ENCODE measurements around the gene GUCY2D.

The GUCY2D gene

DNA sequence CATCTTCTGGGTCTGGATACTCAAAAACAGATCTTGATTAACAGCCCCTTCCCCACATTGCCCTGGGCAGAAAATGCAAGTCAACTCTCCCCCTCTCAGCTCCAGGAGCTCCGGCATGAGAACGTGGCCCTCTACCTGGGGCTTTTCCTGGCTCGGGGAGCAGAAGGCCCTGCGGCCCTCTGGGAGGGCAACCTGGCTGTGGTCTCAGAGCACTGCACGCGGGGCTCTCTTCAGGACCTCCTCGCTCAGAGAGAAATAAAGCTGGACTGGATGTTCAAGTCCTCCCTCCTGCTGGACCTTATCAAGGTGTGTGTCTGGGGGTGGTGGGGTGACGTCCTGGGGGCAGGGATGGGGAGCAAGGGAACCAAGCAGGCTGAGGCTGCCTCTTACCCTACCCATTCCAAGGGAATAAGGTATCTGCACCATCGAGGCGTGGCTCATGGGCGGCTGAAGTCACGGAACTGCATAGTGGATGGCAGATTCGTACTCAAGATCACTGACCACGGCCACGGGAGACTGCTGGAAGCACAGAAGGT is 9.7 kb downstream of the GUCY2D start:
- ATAC-seq = no peak
- TF ChIP-seq ZNF565 (CRISPR knock-in tag; conservative IDR thresholded peaks at IDR 0.05; ENCODE audit: low read depth) (no peak), SNAI2 (CRISPR knock-in tag; IDR thresholded peaks at IDR 0.05) (no peak), TCF4 (CRISPR knock-in tag; IDR thresholded peaks at IDR 0.05; ENCODE audit: borderline replicate concordance) (no peak), PPARA (CRISPR knock-in tag; IDR thresholded peaks at IDR 0.05; ENCODE audit: borderline replicate concordance) (no peak)

DNA sequence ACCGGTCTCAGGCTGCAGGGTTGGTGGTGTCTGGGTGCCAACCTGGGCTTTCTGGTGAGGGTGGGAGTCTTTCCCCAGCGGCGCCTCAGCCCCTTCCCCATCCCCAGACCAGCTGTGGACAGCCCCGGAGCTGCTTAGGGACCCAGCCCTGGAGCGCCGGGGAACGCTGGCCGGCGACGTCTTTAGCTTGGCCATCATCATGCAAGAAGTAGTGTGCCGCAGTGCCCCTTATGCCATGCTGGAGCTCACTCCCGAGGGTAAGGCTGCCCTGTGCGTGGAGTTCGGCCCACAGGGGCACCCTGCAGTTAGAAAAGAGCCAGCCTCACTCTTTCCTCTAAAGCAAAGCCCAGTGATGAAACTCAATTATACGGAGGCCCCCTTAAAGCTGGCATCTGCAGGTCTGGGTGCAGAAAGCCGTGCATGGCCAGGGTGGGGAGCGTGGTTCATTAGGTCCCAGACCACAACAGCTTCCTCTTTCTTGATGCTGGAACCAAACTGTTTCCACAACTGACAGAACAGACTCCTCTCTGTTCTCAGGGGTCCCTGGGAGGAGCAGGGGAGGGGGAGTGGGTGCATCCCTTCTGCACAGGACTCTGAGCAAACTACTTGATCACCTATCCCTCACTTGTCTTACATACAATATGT is 10.7 kb downstream of the GUCY2D start:
- no peak for TF ChIP-seq TOX (CRISPR knock-in tag; IDR thresholded peaks at IDR 0.05; ENCODE audit: borderline replicate concordance)
- no peak for TF ChIP-seq SNAI2 (CRISPR knock-in tag; IDR thresholded peaks at IDR 0.05)
- no peak for ATAC-seq

DNA sequence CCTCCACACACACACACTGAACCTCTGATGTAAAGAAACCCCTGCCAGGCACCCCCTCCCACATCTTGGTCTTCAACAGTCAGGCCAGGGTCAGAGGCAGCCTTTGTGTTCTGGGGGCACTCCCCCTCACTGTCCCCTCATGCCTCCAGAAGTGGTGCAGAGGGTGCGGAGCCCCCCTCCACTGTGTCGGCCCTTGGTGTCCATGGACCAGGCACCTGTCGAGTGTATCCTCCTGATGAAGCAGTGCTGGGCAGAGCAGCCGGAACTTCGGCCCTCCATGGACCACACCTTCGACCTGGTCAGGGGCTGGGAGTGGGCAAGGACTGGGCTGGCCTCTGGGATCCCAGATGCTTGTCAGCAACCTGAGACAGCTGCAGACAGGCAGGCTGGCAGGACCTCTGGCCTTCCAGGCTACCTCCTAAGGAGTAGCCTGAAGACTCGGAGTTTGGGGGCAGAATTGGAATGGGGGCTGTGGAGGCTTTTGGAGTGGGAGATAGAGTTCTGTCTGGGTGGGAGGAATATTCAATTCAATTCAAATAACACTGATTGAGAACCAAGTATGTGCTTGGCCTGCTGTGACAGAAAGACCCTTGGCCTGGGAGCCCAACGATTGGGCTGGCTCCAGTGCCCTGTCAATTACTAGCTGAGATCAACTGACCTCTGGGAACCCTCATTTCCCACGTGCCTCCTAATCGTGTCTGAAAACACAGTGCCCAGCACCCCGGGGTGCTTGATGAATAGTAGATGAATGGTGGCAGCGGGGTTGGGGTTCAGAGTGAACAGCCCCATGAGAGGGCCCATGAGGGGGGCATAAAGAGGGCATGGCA is 11.5 kb downstream of the GUCY2D start:
- no peak for ATAC-seq
- TF ChIP-seq, protein P1, sequence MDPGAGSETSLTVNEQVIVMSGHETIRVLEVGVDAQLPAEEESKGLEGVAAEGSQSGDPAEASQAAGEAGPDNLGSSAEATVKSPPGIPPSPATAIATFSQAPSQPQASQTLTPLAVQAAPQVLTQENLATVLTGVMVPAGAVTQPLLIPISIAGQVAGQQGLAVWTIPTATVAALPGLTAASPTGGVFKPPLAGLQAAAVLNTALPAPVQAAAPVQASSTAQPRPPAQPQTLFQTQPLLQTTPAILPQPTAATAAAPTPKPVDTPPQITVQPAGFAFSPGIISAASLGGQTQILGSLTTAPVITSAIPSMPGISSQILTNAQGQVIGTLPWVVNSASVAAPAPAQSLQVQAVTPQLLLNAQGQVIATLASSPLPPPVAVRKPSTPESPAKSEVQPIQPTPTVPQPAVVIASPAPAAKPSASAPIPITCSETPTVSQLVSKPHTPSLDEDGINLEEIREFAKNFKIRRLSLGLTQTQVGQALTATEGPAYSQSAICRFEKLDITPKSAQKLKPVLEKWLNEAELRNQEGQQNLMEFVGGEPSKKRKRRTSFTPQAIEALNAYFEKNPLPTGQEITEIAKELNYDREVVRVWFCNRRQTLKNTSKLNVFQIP (CRISPR knock-in tag; IDR thresholded peaks at IDR 0.05; ENCODE audit: borderline replicate concordance, low read depth) = no peak
- TF ChIP-seq ZNF70 (CRISPR knock-in tag; IDR thresholded peaks at IDR 0.05) (no peak), SNAI2 (CRISPR knock-in tag; IDR thresholded peaks at IDR 0.05) (no peak), OSR1 (CRISPR knock-in tag; IDR thresholded peaks at IDR 0.05) (no peak), ZFP3 (CRISPR knock-in tag; IDR thresholded peaks at IDR 0.05) (no peak), TCF4 (CRISPR knock-in tag; IDR thresholded peaks at IDR 0.05; ENCODE audit: borderline replicate concordance) (no peak), TOX (CRISPR knock-in tag; IDR thresholded peaks at IDR 0.05; ENCODE audit: borderline replicate concordance) (no peak), CSDC2 (CRISPR knock-in tag; IDR thresholded peaks at IDR 0.05) (no peak), PPARA (CRISPR knock-in tag; IDR thresholded peaks at IDR 0.05; ENCODE audit: borderline replicate concordance) (no peak), ARNTL (CRISPR knock-in tag; IDR thresholded peaks at IDR 0.05; ENCODE audit: borderline replicate concordance, low read depth) (no peak), RARB (CRISPR knock-in tag; IDR thresholded peaks at IDR 0.05) (no peak), ZFP30 (CRISPR knock-in tag; IDR thresholded peaks at IDR 0.05) (no peak), ZNF565 (CRISPR knock-in tag; conservative IDR thresholded peaks at IDR 0.05; ENCODE audit: low read depth) (no peak), BACH2 (CRISPR knock-in tag; IDR thresholded peaks at IDR 0.05; ENCODE audit: borderline replicate concordance) (no peak), ZC3H10 (CRISPR knock-in tag; IDR thresholded peaks at IDR 0.05) (no peak), GLIS3 (CRISPR knock-in tag; IDR thresholded peaks at IDR 0.05) (no peak)
- TF ChIP-seq, protein P2, sequence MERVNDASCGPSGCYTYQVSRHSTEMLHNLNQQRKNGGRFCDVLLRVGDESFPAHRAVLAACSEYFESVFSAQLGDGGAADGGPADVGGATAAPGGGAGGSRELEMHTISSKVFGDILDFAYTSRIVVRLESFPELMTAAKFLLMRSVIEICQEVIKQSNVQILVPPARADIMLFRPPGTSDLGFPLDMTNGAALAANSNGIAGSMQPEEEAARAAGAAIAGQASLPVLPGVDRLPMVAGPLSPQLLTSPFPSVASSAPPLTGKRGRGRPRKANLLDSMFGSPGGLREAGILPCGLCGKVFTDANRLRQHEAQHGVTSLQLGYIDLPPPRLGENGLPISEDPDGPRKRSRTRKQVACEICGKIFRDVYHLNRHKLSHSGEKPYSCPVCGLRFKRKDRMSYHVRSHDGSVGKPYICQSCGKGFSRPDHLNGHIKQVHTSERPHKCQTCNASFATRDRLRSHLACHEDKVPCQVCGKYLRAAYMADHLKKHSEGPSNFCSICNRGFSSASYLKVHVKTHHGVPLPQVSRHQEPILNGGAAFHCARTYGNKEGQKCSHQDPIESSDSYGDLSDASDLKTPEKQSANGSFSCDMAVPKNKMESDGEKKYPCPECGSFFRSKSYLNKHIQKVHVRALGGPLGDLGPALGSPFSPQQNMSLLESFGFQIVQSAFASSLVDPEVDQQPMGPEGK (CRISPR knock-in tag; IDR thresholded peaks at IDR 0.05; ENCODE audit: borderline replicate concordance) = no peak
- TF ChIP-seq, protein P3, sequence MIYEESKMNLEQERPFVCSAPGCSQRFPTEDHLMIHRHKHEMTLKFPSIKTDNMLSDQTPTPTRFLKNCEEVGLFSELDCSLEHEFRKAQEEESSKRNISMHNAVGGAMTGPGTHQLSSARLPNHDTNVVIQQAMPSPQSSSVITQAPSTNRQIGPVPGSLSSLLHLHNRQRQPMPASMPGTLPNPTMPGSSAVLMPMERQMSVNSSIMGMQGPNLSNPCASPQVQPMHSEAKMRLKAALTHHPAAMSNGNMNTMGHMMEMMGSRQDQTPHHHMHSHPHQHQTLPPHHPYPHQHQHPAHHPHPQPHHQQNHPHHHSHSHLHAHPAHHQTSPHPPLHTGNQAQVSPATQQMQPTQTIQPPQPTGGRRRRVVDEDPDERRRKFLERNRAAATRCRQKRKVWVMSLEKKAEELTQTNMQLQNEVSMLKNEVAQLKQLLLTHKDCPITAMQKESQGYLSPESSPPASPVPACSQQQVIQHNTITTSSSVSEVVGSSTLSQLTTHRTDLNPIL (CRISPR knock-in tag; IDR thresholded peaks at IDR 0.05; ENCODE audit: low read depth) = no peak
- TF ChIP-seq, protein P4, sequence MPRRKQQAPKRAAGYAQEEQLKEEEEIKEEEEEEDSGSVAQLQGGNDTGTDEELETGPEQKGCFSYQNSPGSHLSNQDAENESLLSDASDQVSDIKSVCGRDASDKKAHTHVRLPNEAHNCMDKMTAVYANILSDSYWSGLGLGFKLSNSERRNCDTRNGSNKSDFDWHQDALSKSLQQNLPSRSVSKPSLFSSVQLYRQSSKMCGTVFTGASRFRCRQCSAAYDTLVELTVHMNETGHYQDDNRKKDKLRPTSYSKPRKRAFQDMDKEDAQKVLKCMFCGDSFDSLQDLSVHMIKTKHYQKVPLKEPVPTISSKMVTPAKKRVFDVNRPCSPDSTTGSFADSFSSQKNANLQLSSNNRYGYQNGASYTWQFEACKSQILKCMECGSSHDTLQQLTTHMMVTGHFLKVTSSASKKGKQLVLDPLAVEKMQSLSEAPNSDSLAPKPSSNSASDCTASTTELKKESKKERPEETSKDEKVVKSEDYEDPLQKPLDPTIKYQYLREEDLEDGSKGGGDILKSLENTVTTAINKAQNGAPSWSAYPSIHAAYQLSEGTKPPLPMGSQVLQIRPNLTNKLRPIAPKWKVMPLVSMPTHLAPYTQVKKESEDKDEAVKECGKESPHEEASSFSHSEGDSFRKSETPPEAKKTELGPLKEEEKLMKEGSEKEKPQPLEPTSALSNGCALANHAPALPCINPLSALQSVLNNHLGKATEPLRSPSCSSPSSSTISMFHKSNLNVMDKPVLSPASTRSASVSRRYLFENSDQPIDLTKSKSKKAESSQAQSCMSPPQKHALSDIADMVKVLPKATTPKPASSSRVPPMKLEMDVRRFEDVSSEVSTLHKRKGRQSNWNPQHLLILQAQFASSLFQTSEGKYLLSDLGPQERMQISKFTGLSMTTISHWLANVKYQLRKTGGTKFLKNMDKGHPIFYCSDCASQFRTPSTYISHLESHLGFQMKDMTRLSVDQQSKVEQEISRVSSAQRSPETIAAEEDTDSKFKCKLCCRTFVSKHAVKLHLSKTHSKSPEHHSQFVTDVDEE (CRISPR knock-in tag; IDR thresholded peaks at IDR 0.05) = no peak
- TF ChIP-seq, protein P5, sequence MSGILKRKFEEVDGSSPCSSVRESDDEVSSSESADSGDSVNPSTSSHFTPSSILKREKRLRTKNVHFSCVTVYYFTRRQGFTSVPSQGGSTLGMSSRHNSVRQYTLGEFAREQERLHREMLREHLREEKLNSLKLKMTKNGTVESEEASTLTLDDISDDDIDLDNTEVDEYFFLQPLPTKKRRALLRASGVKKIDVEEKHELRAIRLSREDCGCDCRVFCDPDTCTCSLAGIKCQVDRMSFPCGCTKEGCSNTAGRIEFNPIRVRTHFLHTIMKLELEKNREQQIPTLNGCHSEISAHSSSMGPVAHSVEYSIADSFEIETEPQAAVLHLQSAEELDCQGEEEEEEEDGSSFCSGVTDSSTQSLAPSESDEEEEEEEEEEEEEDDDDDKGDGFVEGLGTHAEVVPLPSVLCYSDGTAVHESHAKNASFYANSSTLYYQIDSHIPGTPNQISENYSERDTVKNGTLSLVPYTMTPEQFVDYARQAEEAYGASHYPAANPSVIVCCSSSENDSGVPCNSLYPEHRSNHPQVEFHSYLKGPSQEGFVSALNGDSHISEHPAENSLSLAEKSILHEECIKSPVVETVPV (CRISPR knock-in tag; IDR thresholded peaks at IDR 0.05) = no peak
